B cell (primary cell): ENCODE results near the gene PIK3R1.

Source experiments
- CTCF ChIP-seq: fragments of 200-600 bp; IDR thresholded peaks from one replicate; pipeline ENCODE4 v1.8.0; 2022; ENCODE audit warnings: antibody characterized with exemption, mild to moderate bottlenecking
- EZH2 ChIP-seq: IDR thresholded peaks from 2 replicates; pipeline ENCODE4 v1.6.1; 2012; ENCODE audit warnings: borderline replicate concordance, low read depth, mild to moderate bottlenecking, moderate library complexity, low read length; ENCODE audit not compliant: insufficient read depth, poor library complexity, severe bottlenecking

GRCh38 chr5:68282001-68282400 lies 66.4 kb downstream of the PIK3R1 start:
- TF ChIP-seq CTCF (no peak), EZH2 (no peak)
